ENCODE measurements around the gene SUFU. TPM values are rescaled to one million over a fixed set of nuclear protein-coding genes. Genes with fewer than 3 reads are reported as not detected.

Gene SUFU
- total and polyA plus RNA-seq, 2 of the 8 experiments (the other 6 are each of a cell fraction or from before 2014, with no cell fraction given) = 7.0 to 10.8 TPM

- CTCF ChIA-PET (ENCODE audit: partially characterized antibody) = interaction anchor here (0.6 to 6.2 kb wide), 10 partner anchors 11 to 244 kb away, joined by 3 to 69 read pairs (median 5); no protein-coding TSS in a partner anchor
- FAIRE-seq = no peak
- H3K27me3 ChIP-seq (replicated peaks in 1 of 4; ENCODE audit: control insufficient read depth in 3 of 4, extremely low read depth in 1 of 4, insufficient read depth in 3 of 4, low read length in 3 of 4) = no peaks in the 10 kb centered on the region; a peak in 1 of 7 replicates
- TF ChIP-seq ATF2 (IDR thresholded peaks at IDR 0.05; ENCODE audit: low read length) = no peak
- no peak for TF ChIP-seq SAP30 (IDR thresholded peaks at IDR 0.05; ENCODE audit: insufficient read depth, insufficient replicate concordance, low read length)
- no peak for TF ChIP-seq EGR1 (IDR thresholded peaks at IDR 0.05; ENCODE audit: borderline replicate concordance, low read depth, low read length)
- TF ChIP-seq NRF1 (IDR thresholded peaks at IDR 0.05; ENCODE audit: low read depth, low read length) = no peak
- TF ChIP-seq RAD21 (IDR thresholded peaks at IDR 0.05 in 1 of 2, conservative IDR thresholded peaks at IDR 0.05 in 1 of 2; ENCODE audit: low read depth in 2 of 2, low read length in 2 of 2) = no peak
- TF ChIP-seq EP300 (IDR thresholded peaks at IDR 0.05; ENCODE audit: borderline replicate concordance in 1 of 2, low read depth in 2 of 2, low read length in 2 of 2) = no peak
- no peak for TF ChIP-seq SRF (IDR thresholded peaks at IDR 0.05; ENCODE audit: low read depth, low read length)
- TF ChIP-seq KDM4A (IDR thresholded peaks at IDR 0.05; ENCODE audit: low read depth, low read length, severe bottlenecking) = no peak
- no peak for TF ChIP-seq SIRT6 (IDR thresholded peaks at IDR 0.05; ENCODE audit: low read length)
- no peak for TF ChIP-seq ZNF274 (IDR thresholded peaks at IDR 0.05; ENCODE audit: borderline replicate concordance, extremely low read depth, low read length)
- TF ChIP-seq YY1 (IDR thresholded peaks at IDR 0.05; ENCODE audit: low read depth, low read length) = no peak
- TF ChIP-seq CHD1 (IDR thresholded peaks at IDR 0.05; ENCODE audit: low read depth, low read length) = no peak
Observed at GRCh38 chr10:102593804-102594079, 90.0 kb downstream of the SUFU start.

More at GRCh38 chr10:102593804-102594079, 90.0 kb downstream of the SUFU start:
- Histone ChIP-seq H3K4me3 (ENCODE audit: extremely low read depth in 1 of 4, insufficient read depth in 2 of 4, low read depth in 3 of 4, low read length in 4 of 4) (no peak overlapping the region), H3K23me2 (ENCODE audit: low read depth, low read length) (no peaks in the 10 kb centered on the region), H3K56ac (replicated peaks; ENCODE audit: insufficient read length, low read depth, low read length) (no peak overlapping the region), H2BK12ac (ENCODE audit: low read depth, low read length) (no peak overlapping the region), H3K14ac (ENCODE audit: insufficient read length) (no peak overlapping the region), H2BK20ac (ENCODE audit: low read length) (no peak overlapping the region), H3K36me3 (ENCODE audit: control insufficient read depth in 2 of 4, insufficient read depth in 4 of 4, low read length in 3 of 4) (peaks cover 0 to 2% (median 0%) of the 10 kb centered on the region in 4 experiments; a peak in 1 of 8 replicates), H3K9me3 (ENCODE audit: insufficient read depth in 2 of 2, low read depth in 1 of 2, low read length in 1 of 2) (no peaks in the 10 kb centered on the region), H3K23ac (ENCODE audit: insufficient read length) (no peak overlapping the region), H3K18ac (ENCODE audit: extremely low read depth, low read length) (no peak overlapping the region), H2BK5ac (ENCODE audit: low read depth, low read length) (no peak overlapping the region), H3K79me2 (ENCODE audit: control insufficient read depth in 1 of 2, insufficient read depth in 2 of 2, low read length in 2 of 2) (no peaks in the 10 kb centered on the region), H2BK15ac (ENCODE audit: low read length) (no peak overlapping the region), H3K4ac (replicated peaks; ENCODE audit: insufficient read length, low read depth, low read length) (no peak overlapping the region), H2AK5ac (ENCODE audit: low read depth, low read length) (no peak overlapping the region), H2AFZ (ENCODE audit: low read length) (no peak overlapping the region), H3K9ac (replicated peaks in 1 of 4; ENCODE audit: extremely low read depth in 1 of 4, low read depth in 3 of 4, low read length in 3 of 4) (no peak overlapping the region; a peak in 1 of 7 replicates), H3K27ac (ENCODE audit: low read depth, low read length) (no peak overlapping the region), H3K79me1 (ENCODE audit: low read depth, low read length) (no peaks in the 10 kb centered on the region), H3K4me1 (replicated peaks in 1 of 4; ENCODE audit: control insufficient read depth in 3 of 4, insufficient read depth in 4 of 4, low read length in 3 of 4) (peaks cover 0 to 2% (median 0%) of the 10 kb centered on the region in 4 experiments; a peak in 3 of 7 replicates), H2BK120ac (replicated peaks; ENCODE audit: low read depth, low read length) (no peak overlapping the region), H3K4me2 (ENCODE audit: insufficient read depth in 1 of 2, low read depth in 2 of 2, low read length in 2 of 2) (no peak overlapping the region), H4K8ac (ENCODE audit: extremely low read depth, insufficient read depth, low read length) (no peak overlapping the region; the same call in 1 of the 2 replicates), H4K20me1 (replicated peaks in 1 of 2; ENCODE audit: control insufficient read depth in 1 of 2, insufficient read depth in 2 of 2, low read length in 2 of 2) (peaks cover 0 to 1% of the 10 kb centered on the region in 2 experiments), H4K5ac (ENCODE audit: insufficient read length, low read depth, low read length) (no peak overlapping the region), H4K91ac (replicated peaks; ENCODE audit: insufficient read length, low read length) (no peak overlapping the region)
- WGBS, 2 experiments (ENCODE audit: extremely low coverage in 1 of 2, insufficient coverage in 1 of 2, insufficient read length in 1 of 2, insufficient replicate concordance in 2 of 2, low coverage in 1 of 2, low lambda C conversion rate in 2 of 2, missing lambda C conversion rate in 1 of 2) = 90% methylated on average over 6 of the region's 6 CpGs; no CpG with 5 or more reads in 1 of the 2 experiments
- no peak for DNase-seq (ENCODE audit: low read depth in 1 of 2, low spot score in 2 of 2)
- POLR2A ChIA-PET (ENCODE audit: partially characterized antibody) = no interaction called here

All from H1 (cell line).